Lower leg skin (tissue), 3 donors: Measurements from ENCODE around the gene UNC5A.

ENCODE experiments used
- POLR2A ChIP-seq, 2 donors: fragments of 450-650 bp; IDR thresholded peaks; one replicate each; pipeline ENCODE4 v1.6.1; 2016 to 2017; ENCODE audit warnings: antibody characterized with exemption in 2 of 2, mild to moderate bottlenecking in 1 of 2, moderate library complexity in 1 of 2
- TF ChIP-seq, protein P1 (sequence below), 3 donors: fragments of 450-650 bp; IDR thresholded peaks; one replicate each; pipeline ENCODE4 v1.5.1; 2016; ENCODE audit warnings: antibody characterized with exemption in 3 of 3, mild to moderate bottlenecking in 3 of 3, moderate library complexity in 2 of 3

DNA sequence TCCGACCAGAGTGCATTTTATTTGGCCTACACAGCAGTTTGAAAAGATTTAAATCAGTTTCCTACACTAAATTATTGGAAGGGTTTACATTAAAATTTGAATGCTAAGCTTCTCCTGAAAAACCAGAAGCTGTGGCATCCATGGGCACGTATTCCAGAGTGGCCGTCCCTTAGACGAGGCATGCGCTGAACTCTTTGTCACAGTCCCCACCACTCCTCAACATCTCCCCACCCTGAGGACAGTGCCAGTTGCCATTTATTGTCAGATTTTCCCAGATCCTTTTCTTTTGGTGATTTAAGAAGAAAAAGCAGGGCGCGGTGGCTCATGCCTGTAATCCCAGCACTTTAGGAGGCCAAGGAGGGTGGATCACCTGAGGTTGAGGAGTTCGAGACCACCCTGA, 39.9 kb upstream of the UNC5A start:
- TF ChIP-seq, protein P1, sequence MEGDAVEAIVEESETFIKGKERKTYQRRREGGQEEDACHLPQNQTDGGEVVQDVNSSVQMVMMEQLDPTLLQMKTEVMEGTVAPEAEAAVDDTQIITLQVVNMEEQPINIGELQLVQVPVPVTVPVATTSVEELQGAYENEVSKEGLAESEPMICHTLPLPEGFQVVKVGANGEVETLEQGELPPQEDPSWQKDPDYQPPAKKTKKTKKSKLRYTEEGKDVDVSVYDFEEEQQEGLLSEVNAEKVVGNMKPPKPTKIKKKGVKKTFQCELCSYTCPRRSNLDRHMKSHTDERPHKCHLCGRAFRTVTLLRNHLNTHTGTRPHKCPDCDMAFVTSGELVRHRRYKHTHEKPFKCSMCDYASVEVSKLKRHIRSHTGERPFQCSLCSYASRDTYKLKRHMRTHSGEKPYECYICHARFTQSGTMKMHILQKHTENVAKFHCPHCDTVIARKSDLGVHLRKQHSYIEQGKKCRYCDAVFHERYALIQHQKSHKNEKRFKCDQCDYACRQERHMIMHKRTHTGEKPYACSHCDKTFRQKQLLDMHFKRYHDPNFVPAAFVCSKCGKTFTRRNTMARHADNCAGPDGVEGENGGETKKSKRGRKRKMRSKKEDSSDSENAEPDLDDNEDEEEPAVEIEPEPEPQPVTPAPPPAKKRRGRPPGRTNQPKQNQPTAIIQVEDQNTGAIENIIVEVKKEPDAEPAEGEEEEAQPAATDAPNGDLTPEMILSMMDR (IDR thresholded peaks at IDR 0.05): no peak
- no peak for TF ChIP-seq POLR2A (IDR thresholded peaks at IDR 0.05)
